ENCODE results near the gene TBC1D5.

GRCh38 chr3:17442332-17443049 is 299.9 kb downstream of the TBC1D5 start:
- TF ChIP-seq, protein P1, sequence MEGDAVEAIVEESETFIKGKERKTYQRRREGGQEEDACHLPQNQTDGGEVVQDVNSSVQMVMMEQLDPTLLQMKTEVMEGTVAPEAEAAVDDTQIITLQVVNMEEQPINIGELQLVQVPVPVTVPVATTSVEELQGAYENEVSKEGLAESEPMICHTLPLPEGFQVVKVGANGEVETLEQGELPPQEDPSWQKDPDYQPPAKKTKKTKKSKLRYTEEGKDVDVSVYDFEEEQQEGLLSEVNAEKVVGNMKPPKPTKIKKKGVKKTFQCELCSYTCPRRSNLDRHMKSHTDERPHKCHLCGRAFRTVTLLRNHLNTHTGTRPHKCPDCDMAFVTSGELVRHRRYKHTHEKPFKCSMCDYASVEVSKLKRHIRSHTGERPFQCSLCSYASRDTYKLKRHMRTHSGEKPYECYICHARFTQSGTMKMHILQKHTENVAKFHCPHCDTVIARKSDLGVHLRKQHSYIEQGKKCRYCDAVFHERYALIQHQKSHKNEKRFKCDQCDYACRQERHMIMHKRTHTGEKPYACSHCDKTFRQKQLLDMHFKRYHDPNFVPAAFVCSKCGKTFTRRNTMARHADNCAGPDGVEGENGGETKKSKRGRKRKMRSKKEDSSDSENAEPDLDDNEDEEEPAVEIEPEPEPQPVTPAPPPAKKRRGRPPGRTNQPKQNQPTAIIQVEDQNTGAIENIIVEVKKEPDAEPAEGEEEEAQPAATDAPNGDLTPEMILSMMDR (IDR thresholded peaks at IDR 0.05; ENCODE audit: control extremely low read depth in 1 of 3, insufficient read depth in 1 of 3, low read depth in 1 of 3, low read length in 3 of 3): no peak
- no peak for TF ChIP-seq POLR2A (IDR thresholded peaks at IDR 0.05; ENCODE audit: control extremely low read depth in 1 of 2, low read depth in 2 of 2, low read length in 2 of 2)
- TF ChIP-seq EZH2 (IDR thresholded peaks at IDR 0.05; ENCODE audit: low read depth, low read length, severe bottlenecking): no peak
- TF ChIP-seq RNF2 (IDR thresholded peaks at IDR 0.05; ENCODE audit: borderline replicate concordance, low read depth, low read length, missing control alignments, poor library complexity, severe bottlenecking): no peak
- no peak for TF ChIP-seq POLR2AphosphoS5 (IDR thresholded peaks at IDR 0.05; ENCODE audit: low read depth, low read length)
- no peak for TF ChIP-seq CHD2 (IDR thresholded peaks at IDR 0.05; ENCODE audit: low read length)
- no peak for TF ChIP-seq MAX (IDR thresholded peaks at IDR 0.05)
- no peak for TF ChIP-seq RAD21 (IDR thresholded peaks at IDR 0.05 in 1 of 2, conservative IDR thresholded peaks at IDR 0.05 in 1 of 2; ENCODE audit: low read depth in 2 of 2, low read length in 2 of 2)
- TF ChIP-seq TEAD4 (IDR thresholded peaks at IDR 0.05; ENCODE audit: low read depth, low read length): no peak
